ENCODE data around the gene NSD2. TPM values are rescaled to one million over a fixed set of nuclear protein-coding genes. Genes with fewer than 3 reads are reported as not detected.

Gene NSD2
- total RNA-seq, 1 experiment from 2014 or later, result 128 TPM

GRCh38 chr4:1855333-1856070 is 15.7 kb upstream of the NSD2 start:
- peaks cover 20% of the 10 kb centered on the region for H3K4me1 Mint-ChIP-seq
- peaks cover 41% of the 10 kb centered on the region for H3K27me3 Mint-ChIP-seq (ENCODE audit: low read depth)
- ATAC-seq, result no peak
- H3K9me3 Mint-ChIP-seq, result no peaks in the 10 kb centered on the region
- POLR2A ChIA-PET, result interaction anchor here (0.6 to 0.7 kb wide), 2 partner anchors 15 to 19 kb away, joined by 3 to 4 read pairs; no protein-coding TSS in a partner anchor
- peak overlapping the region; percentile 76 for H3K4me3 Mint-ChIP-seq
- H3K36me3 Mint-ChIP-seq, result no peaks in the 10 kb centered on the region
- no peak for DNase-seq (ENCODE audit: low spot score)
- H3K27ac Mint-ChIP-seq, result no peak overlapping the region
- CTCF ChIA-PET, result interaction anchor here (1.0 to 1.2 kb wide), 3 partner anchors 13 to 88 kb away, joined by 3 to 4 read pairs (median 3); no protein-coding TSS in a partner anchor
- TF ChIP-seq ZNF232 (CRISPR knock-in tag; IDR thresholded peaks at IDR 0.05) (no peak), ETV6 (CRISPR knock-in tag; IDR thresholded peaks at IDR 0.05) (0 out of 2 replicates have a peak, but pooled peaks have one; percentile 13)

DNA sequence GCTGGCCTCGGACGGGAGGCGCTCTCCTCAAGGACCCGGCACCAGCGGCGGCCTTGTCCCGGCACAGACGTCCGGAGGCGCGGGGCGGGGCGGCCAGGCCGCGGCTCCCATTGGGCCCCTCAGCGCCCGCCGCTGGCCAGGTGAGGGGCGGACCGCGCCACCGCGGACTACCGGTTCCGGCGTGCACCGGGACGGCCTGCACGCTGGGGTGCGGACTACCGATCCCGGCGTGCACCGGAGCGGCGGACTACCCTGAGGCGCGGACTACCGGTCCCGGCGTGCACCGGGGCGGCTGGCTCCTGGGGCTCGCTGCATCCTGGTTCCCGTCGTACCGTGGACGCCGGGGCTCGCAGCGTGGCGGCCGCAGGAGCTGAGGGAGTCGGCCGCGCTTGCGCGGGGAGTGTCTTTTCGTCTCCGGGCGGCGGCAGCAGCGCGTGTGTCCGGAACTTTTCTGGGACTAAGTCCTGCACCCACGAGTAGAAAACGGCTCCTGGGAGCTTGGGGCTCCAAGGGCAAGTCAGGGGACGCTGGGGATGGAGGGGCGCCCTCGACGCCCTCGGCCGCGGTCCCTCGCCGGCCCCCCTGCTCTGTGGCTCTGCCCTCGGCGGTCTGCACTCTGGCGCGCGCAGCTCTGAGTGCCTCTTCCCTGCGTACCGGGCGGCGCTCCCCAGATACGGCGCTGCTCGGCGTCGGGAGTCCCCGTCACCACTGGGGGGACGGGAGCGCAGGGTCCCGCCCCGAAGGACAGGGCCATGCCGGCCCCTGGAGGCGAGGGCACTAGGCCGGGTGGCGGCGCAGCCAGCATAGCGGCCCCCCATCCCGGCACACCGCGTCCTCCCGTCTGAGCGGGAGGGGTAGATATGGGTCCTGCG is 14.9 kb upstream of the NSD2 start, which contains the start of gene LETM1:
Gene LETM1, minus strand, starts transcription at position 86 of the 872 bp plus-strand sequence. CDS start 206 bp downstream, outside the sequence.
- H3K36me3 Mint-ChIP-seq, result no peaks in the 10 kb centered on the region
- DNase-seq (ENCODE audit: low spot score), result peak; percentile 96
- TF ChIP-seq ETV6 (CRISPR knock-in tag; IDR thresholded peaks at IDR 0.05), result no peak; the same call in 1 of the 2 replicates
- no peak for TF ChIP-seq CREB1 (CRISPR knock-in tag; IDR thresholded peaks at IDR 0.05)
- peak; percentile 33; the same call in 1 of the 2 replicates for TF ChIP-seq GABPB1 (CRISPR knock-in tag; IDR thresholded peaks at IDR 0.05)
- TF ChIP-seq JUN (CRISPR knock-in tag; IDR thresholded peaks at IDR 0.05), result no peak
- TF ChIP-seq ZNF671 (CRISPR knock-in tag; IDR thresholded peaks at IDR 0.05), result no peak
- no peak for TF ChIP-seq OVOL2 (CRISPR knock-in tag; IDR thresholded peaks at IDR 0.05; ENCODE audit: borderline replicate concordance)
- TF ChIP-seq NFE2L1 (CRISPR knock-in tag; IDR thresholded peaks at IDR 0.05), result no peak
- TF ChIP-seq NR2C2 (CRISPR knock-in tag; IDR thresholded peaks at IDR 0.05), result no peak
- TF ChIP-seq PRRX2 (CRISPR knock-in tag; IDR thresholded peaks at IDR 0.05), result no peak
- peak; percentile 76 for TF ChIP-seq MYBL2 (CRISPR knock-in tag; IDR thresholded peaks at IDR 0.05)
- TF ChIP-seq, protein P1, sequence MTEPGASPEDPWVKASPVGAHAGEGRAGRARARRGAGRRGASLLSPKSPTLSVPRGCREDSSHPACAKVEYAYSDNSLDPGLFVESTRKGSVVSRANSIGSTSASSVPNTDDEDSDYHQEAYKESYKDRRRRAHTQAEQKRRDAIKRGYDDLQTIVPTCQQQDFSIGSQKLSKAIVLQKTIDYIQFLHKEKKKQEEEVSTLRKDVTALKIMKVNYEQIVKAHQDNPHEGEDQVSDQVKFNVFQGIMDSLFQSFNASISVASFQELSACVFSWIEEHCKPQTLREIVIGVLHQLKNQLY (CRISPR knock-in tag; IDR thresholded peaks at IDR 0.05), result no peak
- TF ChIP-seq SMAD4 (CRISPR knock-in tag; IDR thresholded peaks at IDR 0.05), result no peak
- no peak for TF ChIP-seq RORB (CRISPR knock-in tag; IDR thresholded peaks at IDR 0.05)
- peak; percentile 54; the same call in 1 of the 2 replicates for TF ChIP-seq E2F5 (CRISPR knock-in tag; IDR thresholded peaks at IDR 0.05)
- TF ChIP-seq, protein P2, sequence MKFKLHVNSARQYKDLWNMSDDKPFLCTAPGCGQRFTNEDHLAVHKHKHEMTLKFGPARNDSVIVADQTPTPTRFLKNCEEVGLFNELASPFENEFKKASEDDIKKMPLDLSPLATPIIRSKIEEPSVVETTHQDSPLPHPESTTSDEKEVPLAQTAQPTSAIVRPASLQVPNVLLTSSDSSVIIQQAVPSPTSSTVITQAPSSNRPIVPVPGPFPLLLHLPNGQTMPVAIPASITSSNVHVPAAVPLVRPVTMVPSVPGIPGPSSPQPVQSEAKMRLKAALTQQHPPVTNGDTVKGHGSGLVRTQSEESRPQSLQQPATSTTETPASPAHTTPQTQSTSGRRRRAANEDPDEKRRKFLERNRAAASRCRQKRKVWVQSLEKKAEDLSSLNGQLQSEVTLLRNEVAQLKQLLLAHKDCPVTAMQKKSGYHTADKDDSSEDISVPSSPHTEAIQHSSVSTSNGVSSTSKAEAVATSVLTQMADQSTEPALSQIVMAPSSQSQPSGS (CRISPR knock-in tag; IDR thresholded peaks at IDR 0.05; ENCODE audit: borderline replicate concordance, low read depth), result no peak
- TF ChIP-seq ARID4B (CRISPR knock-in tag; IDR thresholded peaks at IDR 0.05; ENCODE audit: borderline replicate concordance), result peak; percentile 47; the same call in 1 of the 2 replicates
- no peak for TF ChIP-seq NR3C1 (CRISPR knock-in tag; conservative IDR thresholded peaks at IDR 0.05; ENCODE audit: low read depth)
- TF ChIP-seq ZNF396 (CRISPR knock-in tag; IDR thresholded peaks at IDR 0.05; ENCODE audit: borderline replicate concordance), result no peak
- no peak for TF ChIP-seq AR (CRISPR knock-in tag; IDR thresholded peaks at IDR 0.05)
- TF ChIP-seq ESRRA (CRISPR knock-in tag; IDR thresholded peaks at IDR 0.05; ENCODE audit: borderline replicate concordance), result peak; percentile 70

More for the DNA sequence above, 14.9 kb upstream of the NSD2 start, which contains the start of gene LETM1:
- Mint-ChIP-seq H3K27ac (no peak within 1 kb of the TSS), H3K9me3 (no peaks in the 10 kb centered on the region), H3K4me3 (peak within 1 kb of the TSS; percentile 76), H3K4me1 (peaks cover 20% of the 10 kb centered on the region), H3K27me3 (ENCODE audit: low read depth) (peaks cover 49% of the 10 kb centered on the region)
- ChIA-PET POLR2A (no interaction called here), CTCF (interaction anchor here (0.9 to 2.0 kb wide), 7 partner anchors 14 to 108 kb away, joined by 3 to 7 read pairs (median 3); no protein-coding TSS in a partner anchor)
- ATAC-seq, result peak; percentile 97

Measured in WTC11 (cell line).